H54 (cell line): Measurements from ENCODE around the gene TMEM69.
"Not testable (repeated sequence)": the region's sequence is repeated elsewhere in the genome, so short reads cannot be mapped to it uniquely, and the experiment has no call there.

ENCODE experiments used
- DNase-seq: peaks from one replicate; pipeline ENCODE4 v3.0.0; 2011; ENCODE audit warnings: low spot score, mixed read lengths; ENCODE audit not compliant: insufficient read length
- FAIRE-seq: peaks from 3 replicates; lab custom pipeline; 2011; peaks lifted over from hg19 to GRCh38; lab: Jason Lieb, UNC
- POLR2A ChIP-seq: IDR thresholded peaks from 2 replicates; pipeline ENCODE4 v1.6.1; 2011; ENCODE audit warnings: low read depth, mild to moderate bottlenecking, low read length

Gene TMEM69

DNA sequence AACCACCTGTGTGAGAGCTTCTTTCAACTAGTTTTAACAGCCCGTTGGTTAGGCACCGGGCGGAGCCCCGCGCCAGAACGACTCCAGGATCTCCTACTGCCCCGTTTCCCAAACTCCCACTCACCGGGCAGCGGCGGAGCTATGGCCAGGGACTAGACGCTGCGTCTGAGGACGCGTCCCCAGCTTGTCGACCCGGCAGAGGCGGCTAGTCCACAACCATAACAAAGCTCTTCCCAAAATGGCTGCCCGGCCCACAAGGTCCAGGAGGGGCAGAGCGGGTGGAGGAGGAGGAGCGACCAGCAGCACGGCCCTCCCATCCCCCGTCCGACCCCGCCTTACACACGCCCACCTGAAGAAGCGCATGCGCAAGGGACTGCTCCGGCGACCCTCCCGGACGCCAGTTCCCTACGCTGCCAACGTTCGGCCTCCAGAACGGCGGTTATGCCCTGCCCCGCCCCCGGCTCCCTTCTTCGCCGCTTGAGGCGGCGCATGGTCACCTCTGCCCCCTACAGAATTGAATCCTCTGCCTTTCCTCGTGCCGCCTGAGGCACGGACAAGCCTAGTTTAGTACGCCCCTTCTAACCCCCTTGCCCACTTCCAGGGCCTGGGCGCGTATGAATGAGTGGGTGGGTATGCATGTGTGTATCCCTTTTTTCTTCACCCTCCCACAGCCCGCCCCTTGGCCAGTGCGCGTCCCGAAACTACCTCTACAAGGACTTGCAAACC is 1.5 kb upstream of the TMEM69 start, which contains the start of gene GPBP1L1:
Gene GPBP1L1 (minus strand): TSS at position 246 of the 726 bp plus-strand sequence. CDS start 27,446 bp downstream, outside the sequence.
- DNase-seq (peak; percentile 84), FAIRE-seq (peak; percentile 82)

DNA sequence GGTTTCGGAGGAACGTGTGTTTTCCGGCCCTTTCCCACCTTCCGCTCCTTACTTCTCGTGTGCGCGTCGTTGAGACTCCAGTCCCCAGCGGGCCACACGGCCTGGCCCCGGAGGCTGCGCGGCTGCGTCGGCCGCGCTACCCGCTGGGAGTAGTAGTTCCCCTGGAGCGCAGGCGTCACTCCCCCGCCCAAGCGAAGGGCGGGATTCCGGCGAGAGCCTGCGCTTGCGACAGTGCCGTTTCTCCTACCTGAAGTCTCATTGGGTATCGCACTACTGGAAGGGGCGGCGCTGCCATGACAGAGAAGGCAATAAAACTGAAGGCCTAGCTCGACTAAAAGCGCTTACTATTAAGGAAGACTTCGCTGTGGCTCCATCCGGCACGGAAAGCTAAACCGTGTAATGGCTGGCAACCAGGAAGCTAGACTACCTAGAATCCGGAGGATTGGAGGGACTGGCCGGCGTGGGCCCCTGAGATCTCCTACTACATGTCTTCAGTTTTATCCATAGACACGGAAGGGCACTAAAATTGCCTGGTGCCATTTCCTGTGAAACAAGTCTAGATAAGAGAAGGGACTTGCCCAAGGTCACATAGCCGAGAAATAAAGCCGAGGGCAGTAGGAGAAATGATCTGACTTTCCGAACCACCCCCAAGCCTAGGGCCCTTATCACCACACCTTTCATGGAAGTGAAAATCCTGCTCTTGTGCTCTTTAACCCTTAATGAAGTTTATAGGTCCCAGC is 797 bp upstream of the TMEM69 start:
- peak; percentile 83 for DNase-seq
- FAIRE-seq = peak; percentile 90
- peak; percentile 44; the same call in 1 of the 2 replicates for TF ChIP-seq POLR2A

More for the DNA sequence above, 1.5 kb upstream of the TMEM69 start, which contains the start of gene GPBP1L1:
- peak; percentile 46 for TF ChIP-seq POLR2A

DNA sequence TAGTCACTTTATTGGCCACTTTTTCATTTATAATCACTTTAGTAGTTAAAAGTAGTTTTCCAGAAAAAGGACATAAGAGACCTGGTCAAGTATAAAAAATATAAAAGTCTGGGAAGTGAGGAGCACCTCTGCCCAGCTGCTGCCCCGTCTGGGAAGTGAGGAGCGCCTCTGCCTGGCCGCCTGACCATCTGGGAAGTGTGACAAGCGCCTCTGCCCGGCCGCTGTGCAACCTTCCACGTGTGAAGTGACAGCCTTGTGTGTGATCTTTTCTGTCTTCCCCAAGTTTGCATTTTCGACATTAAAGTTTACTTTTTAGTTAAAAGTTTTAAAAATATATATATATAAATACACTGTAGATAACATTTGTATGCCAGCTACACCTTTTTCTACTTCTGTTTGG is 5.8 kb downstream of the TMEM69 start:
- not testable (repeated sequence) for DNase-seq, FAIRE-seq

DNA sequence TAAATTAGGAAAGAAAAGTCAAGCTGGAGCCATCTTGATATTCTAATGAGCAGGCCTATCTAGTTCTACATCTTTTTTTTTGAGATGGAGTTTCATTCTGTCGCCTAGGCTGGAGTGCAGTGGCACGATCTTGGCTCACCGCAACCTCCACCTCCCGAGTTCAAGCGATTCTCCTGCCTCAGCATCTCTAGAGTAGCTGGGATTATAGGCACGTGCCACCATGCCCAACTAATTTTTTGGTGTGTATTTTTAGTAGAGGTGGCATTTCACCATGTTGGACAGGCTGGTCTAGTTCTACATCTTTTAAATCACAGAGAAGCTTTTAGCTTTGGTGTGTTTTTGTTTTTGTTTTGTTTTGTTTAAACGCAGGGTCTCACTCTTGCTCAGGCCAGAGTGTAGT is 6.8 kb downstream of the TMEM69 start:
- no peak for TF ChIP-seq POLR2A
- DNase-seq (no peak), FAIRE-seq (no peak)

DNA sequence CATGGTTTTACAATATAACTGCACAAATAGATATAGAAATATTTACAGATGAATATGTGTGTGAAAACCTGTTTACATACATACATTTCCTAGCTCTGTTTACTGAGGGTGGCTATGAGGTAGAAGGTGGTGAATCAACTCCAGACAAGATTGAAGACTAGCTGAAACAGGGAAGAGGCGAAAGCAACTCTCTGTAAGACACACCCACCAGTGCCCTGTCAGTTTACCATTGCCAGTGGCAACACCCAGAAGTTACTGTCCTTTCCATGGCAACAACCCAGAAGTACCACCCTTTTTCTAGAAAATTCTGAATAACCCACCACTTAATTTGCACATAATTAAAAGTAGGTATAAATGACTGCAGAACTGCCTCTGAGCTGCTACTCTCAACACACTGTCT is 16.7 kb downstream of the TMEM69 start:
- no peak for TF ChIP-seq POLR2A
- DNase-seq (no peak), FAIRE-seq (no peak)

DNA sequence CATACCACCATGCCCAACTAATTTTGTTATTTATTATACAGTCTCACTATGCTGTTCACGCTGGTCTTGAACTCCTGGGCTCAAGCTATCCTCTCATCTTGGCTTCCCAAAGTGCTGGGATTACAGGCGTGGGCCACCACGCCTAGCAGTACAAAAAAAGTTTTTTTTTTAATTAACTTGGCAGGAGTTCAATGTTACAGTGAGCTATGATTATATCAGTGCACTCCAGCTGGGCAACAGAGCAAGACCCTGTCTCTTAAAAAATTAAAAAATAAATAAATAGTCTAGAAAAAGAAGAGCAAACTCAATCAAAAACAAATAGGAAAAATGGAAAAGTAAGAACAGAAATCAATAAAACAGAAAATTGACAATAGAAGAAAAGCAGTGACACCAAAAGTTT is 25.7 kb downstream of the TMEM69 start:
- FAIRE-seq = no peak
- TF ChIP-seq POLR2A = no peak
- no peak for DNase-seq

DNA sequence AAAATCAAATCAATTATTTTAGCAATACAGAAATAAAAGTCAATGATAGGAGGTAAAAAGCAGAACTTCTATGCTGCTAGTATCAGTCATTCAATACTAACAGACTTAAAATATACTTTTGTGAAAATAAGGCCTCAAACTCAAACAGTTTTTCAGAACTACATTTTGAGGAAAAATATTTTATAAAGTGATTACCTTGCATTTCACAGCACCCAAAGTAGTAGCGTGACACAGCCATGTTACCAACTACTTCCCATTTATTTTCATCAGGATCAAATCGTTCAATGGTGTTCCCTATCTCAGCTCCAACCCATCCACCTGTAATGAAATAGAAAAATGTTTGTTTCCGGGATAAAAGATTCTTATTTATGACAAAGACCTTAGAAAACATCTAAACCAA is 28.7 kb downstream of the TMEM69 start:
- FAIRE-seq = no peak
- DNase-seq = no peak
- TF ChIP-seq POLR2A = no peak

DNA sequence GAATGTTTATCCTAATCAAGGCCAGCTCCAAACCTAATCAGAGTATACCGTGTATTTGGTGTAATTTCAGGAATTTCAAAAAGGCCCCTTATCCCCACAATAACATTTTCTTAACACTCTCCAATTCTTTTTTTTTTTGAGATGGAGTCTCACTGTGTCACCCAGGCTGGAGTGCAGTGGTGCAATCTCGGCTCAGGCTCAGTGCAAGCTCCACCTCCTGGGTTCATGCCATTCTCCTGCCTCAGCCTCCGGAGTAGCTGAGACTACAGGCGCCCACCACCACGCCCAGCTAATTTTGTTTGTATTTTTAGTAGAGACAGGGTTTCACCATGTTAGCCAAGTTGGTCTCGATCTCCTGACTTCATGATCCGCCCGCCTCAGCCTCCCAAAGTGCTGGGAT is 29.4 kb downstream of the TMEM69 start:
- FAIRE-seq, DNase-seq: not testable (repeated sequence)

DNA sequence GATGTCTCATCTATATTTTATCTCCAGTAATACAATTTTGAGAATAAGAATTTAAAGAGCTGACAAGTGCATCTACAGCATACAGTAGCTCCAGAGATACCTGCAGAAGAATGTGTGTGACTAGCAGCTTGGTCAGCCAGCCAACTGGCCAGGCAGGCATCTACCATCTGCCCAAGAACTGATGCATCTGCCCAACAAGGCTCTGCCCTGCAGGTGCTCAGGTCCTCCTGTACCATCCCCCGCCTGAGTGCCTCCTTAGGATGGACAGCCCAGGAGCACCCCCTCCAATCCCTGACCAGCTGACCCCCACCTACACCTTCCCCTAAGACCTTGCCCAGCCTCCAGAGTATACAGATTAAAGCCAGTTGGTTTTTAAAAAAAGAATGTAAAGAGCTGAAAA is 30.3 kb downstream of the TMEM69 start:
- no peak for FAIRE-seq
- DNase-seq = no peak
- TF ChIP-seq POLR2A = no peak

DNA sequence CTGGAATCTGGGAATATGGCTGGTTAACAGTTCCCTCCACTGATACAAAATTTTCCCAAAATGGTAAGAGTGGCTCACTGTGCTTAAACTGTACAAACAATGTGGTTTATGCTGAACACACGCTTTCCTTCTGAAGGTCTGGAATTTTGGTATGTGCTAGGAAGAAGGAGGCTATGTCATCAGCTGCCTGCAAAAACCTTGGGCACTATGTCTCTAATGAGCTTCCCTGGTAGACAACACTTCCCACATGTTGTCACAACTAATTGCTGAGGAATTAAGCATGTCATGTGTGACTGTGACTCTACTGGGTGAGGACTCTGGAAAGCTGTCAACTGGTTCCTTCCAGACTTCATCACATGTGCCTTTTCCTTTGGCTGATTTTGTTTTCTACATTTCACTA is 33.2 kb downstream of the TMEM69 start:
- no peak for DNase-seq
- peak; percentile 75 for FAIRE-seq
- no peak for TF ChIP-seq POLR2A

DNA sequence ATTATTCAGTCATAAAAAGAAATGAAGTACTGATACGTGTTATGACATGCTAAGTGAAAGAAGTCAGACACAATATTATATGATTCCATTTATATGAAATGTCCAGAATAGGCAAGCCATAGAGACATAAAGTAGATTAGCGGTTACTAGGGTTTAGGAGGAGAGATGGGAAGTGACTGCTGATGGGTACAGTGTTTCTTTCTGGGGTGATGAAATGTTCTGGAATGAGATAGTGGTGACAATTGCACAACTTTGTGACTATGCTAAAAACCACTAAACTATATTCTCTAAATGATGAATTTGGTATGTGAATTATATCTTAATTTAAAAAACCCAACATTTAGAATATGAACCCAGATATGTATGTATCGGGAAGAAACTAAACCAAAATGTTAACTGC is 34.8 kb downstream of the TMEM69 start:
- DNase-seq (no peak), FAIRE-seq (no peak)
- TF ChIP-seq POLR2A = no peak

DNA sequence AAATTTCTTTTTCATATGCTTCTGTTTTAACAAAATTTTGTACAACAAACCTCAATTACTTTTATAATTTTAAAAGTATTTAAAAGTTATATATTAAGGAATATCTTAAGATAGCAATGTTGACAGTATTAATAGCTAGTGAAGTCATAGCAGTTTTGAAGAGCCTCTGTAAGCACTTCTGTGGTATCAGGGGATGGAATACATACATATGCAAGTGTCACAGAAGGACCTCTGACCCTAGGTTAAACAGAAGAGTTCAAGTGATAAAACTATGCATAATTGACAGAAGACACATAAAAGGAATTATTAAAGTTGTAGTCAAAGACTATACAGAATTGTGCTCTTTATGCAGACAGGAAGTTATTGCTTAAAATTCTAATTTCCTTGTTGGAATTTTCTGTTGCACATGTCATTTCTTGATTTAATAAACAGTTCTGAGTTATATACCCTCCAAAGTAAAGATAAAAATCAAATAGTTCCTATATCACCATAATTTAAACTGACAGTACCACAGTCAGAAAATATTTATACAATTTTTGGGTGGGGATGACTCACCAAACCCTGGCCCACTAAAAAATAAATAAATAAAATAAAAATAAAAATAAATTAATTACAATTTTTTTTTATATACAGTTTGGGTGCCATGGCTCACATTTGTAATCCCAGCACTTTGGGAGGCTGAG is 35.4 kb downstream of the TMEM69 start:
- DNase-seq = no peak
- TF ChIP-seq POLR2A = no peak
- no peak for FAIRE-seq

DNA sequence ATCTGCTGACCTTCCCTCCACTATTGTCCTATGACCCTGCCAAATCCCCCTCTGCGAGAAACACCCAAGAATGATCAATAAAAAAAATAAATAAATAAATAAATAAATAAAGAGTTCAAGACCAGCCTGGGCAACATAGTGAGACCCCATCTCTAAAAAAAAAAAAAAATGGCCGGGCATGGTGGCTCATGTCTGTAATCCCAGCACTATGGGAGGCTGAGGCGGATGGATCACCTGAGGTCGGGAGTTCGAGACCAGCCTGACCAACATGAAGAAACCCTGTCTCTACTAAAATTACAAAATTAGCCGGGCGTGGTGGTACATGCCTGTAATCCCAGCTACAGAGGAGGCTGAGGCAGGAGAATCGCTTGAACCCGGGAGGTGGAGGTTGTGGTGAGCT is 38.0 kb downstream of the TMEM69 start:
- DNase-seq, FAIRE-seq: not testable (repeated sequence)

DNA sequence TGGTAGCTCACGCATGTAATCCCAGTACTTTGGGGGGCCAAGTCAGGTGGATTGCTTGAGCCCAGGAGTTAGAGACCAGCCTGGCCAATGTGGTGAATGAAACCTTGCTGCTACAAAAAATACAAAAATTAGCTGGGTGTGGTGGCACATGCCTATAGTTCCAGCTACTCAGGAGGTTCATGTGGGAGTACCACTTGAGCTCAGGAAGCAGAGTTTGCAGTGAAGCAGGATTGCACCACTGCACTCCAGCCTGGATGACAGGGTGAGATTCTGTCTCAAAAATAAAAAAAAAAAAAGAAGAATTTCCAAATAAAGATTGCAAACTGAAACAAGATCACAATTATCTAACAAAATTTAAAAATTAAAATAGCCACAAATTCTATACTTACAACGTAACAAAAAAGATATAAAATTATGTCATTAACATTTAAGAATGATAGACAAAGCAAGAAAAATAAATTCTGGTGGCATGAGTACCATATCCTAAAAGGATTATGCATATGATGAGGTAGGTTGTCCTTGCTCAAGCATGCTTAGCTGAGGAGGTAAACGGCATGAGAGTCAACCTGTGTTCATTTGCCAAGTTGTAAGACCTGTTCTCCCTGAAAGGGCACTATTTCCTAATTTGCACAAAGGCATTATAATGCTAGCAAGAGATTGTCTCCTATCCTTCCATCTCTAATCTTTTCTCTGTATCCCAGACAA is 42.2 kb downstream of the TMEM69 start:
- no peak for TF ChIP-seq POLR2A
- FAIRE-seq = no peak
- DNase-seq = no peak
